OCI-LY1 (cell line): ENCODE measurements around the gene NDUFA7.
"Not testable (repeated sequence)": the region's sequence is repeated elsewhere in the genome, so short reads cannot be mapped to it uniquely, and the experiment has no call there.

Source experiments
- H2AFZ ChIP-seq: fragments of 200-600 bp; sonication (generic), shearing (Covaris generic); 2 replicates; pipeline ENCODE4 v1.6.0; 2014; ENCODE audit warnings: antibody characterized with exemption, mild to moderate bottlenecking, low read length
- H3F3A ChIP-seq: fragments of 200-600 bp; sonication (generic), shearing (Covaris generic); 2 replicates; pipeline ENCODE4 v1.6.0; 2014; ENCODE audit warnings: mild to moderate bottlenecking, antibody characterized with exemption, low read length, moderate library complexity; ENCODE audit not compliant: insufficient read depth
- H3K27ac ChIP-seq: fragments of 200-600 bp; sonication (generic); 2 replicates; pipeline ENCODE4 v1.5.1; 2014; ENCODE audit warnings: low read length, mixed run types, mild to moderate bottlenecking, low read depth; ENCODE audit not compliant: poor library complexity, severe bottlenecking
- H3K27me3 ChIP-seq: fragments of 200-600 bp; sonication (generic); 2 replicates; pipeline ENCODE4 v1.6.0; 2014; ENCODE audit warnings: antibody characterized with exemption, mild to moderate bottlenecking, low read length, moderate library complexity; ENCODE audit not compliant: insufficient read depth
- H3K36me3 ChIP-seq: fragments of 200-600 bp; sonication (generic); 2 replicates; pipeline ENCODE4 v1.6.1; 2014; ENCODE audit warnings: mild to moderate bottlenecking, antibody characterized with exemption, low read length, moderate library complexity, mixed read lengths; ENCODE audit not compliant: insufficient read depth
- H3K4me1 ChIP-seq: fragments of 200-600 bp; sonication (generic); 2 replicates; pipeline ENCODE4 v1.5.1; 2014; ENCODE audit warnings: mild to moderate bottlenecking, low read length, moderate library complexity; ENCODE audit not compliant: insufficient read depth, severe bottlenecking
- H3K4me2 ChIP-seq: fragments of 200-600 bp; sonication (generic), shearing (Covaris generic); 2 replicates; pipeline ENCODE4 v1.6.1; 2014; ENCODE audit warnings: low read length
- H3K4me3 ChIP-seq: fragments of 200-600 bp; sonication (generic); 2 replicates; pipeline ENCODE4 v1.5.1; 2014; ENCODE audit warnings: low read length, low read depth, mild to moderate bottlenecking, mixed read lengths; ENCODE audit not compliant: poor library complexity, severe bottlenecking
- H3K79me2 ChIP-seq: fragments of 200-600 bp; shearing (Covaris generic); 2 replicates; pipeline ENCODE4 v1.6.1; 2016; ENCODE audit warnings: mixed run types, low read length, mixed read lengths; ENCODE audit not compliant: insufficient read depth
- H3K9ac ChIP-seq: fragments of 200-600 bp; sonication (generic), shearing (Covaris generic); 2 replicates; pipeline ENCODE4 v1.6.1; 2014; ENCODE audit warnings: mild to moderate bottlenecking, low read length, mixed read lengths
- H3K9me2 ChIP-seq: fragments of 200-600 bp; sonication (generic), shearing (Covaris generic); 2 replicates; pipeline ENCODE4 v1.6.1; 2014; ENCODE audit warnings: low read depth, mild to moderate bottlenecking, low read length, mixed read lengths
- H3K9me3 ChIP-seq: fragments of 200-600 bp; shearing (Covaris generic); 2 replicates; pipeline ENCODE4 v1.6.1; 2014; ENCODE audit warnings: low read length, mixed read lengths
- H4K20me1 ChIP-seq: fragments of 200-600 bp; sonication (generic), shearing (Covaris generic); 2 replicates; pipeline ENCODE4 v1.6.0; 2016; ENCODE audit warnings: mild to moderate bottlenecking, low read length; ENCODE audit not compliant: insufficient read depth
- EZH2 ChIP-seq: fragments of 200-600 bp; sonication (generic), shearing (Covaris generic); IDR thresholded peaks from 2 replicates; pipeline ENCODE4 v1.8.0; 2017; ENCODE audit warnings: borderline replicate concordance, mixed run types, mild to moderate bottlenecking, antibody characterized with exemption, low read length, moderate library complexity, mixed read lengths
- TF ChIP-seq, protein P1 (sequence below): fragments of 200-600 bp; sonication (generic), shearing (Covaris generic); IDR thresholded peaks from 2 replicates; pipeline ENCODE4 v1.5.1; 2017; ENCODE audit warnings: mild to moderate bottlenecking, antibody characterized with exemption, low read length, moderate library complexity, mixed read lengths

NDUFA7 gene

GRCh38 chr19:8342684-8343482, 21.7 kb upstream of the NDUFA7 start, which contains the start of gene KANK3:
KANK3 (minus strand) TSS chr19:8343262; CDS start chr19:8337828, 5,434 bp downstream.
- Histone ChIP-seq H3K4me1 (peaks cover 5% of the 10 kb centered on the region), H3K9me2 (no peaks in the 10 kb centered on the region), H3F3A (no peaks in the 10 kb centered on the region), H3K9me3 (no peaks in the 10 kb centered on the region), H3K9ac (no peak within 1 kb of the TSS), H3K27ac (no peak within 1 kb of the TSS), H3K4me2 (peak within 1 kb of the TSS; percentile 70), H3K36me3 (no peaks in the 10 kb centered on the region), H3K79me2 (no peaks in the 10 kb centered on the region), H3K27me3 (0 out of 2 replicates have a peak, but pooled peaks cover 7% of the 10 kb centered on the region), H4K20me1 (no peaks in the 10 kb centered on the region), H3K4me3 (peak within 1 kb of the TSS; percentile 53), H2AFZ (no peak within 1 kb of the TSS)
- TF ChIP-seq, protein P1, sequence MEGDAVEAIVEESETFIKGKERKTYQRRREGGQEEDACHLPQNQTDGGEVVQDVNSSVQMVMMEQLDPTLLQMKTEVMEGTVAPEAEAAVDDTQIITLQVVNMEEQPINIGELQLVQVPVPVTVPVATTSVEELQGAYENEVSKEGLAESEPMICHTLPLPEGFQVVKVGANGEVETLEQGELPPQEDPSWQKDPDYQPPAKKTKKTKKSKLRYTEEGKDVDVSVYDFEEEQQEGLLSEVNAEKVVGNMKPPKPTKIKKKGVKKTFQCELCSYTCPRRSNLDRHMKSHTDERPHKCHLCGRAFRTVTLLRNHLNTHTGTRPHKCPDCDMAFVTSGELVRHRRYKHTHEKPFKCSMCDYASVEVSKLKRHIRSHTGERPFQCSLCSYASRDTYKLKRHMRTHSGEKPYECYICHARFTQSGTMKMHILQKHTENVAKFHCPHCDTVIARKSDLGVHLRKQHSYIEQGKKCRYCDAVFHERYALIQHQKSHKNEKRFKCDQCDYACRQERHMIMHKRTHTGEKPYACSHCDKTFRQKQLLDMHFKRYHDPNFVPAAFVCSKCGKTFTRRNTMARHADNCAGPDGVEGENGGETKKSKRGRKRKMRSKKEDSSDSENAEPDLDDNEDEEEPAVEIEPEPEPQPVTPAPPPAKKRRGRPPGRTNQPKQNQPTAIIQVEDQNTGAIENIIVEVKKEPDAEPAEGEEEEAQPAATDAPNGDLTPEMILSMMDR, result no peak
- TF ChIP-seq EZH2, result no peak

- H4K20me1 ChIP-seq, result no peaks in the 10 kb centered on the region
- 0 out of 2 replicates have a peak, but pooled peaks cover 7% of the 10 kb centered on the region for H3K27me3 ChIP-seq
- H3K27ac ChIP-seq, result no peak overlapping the region
- TF ChIP-seq, protein P1, result no peak
- TF ChIP-seq EZH2, result no peak
- H3K79me2 ChIP-seq, result no peaks in the 10 kb centered on the region
- no peak overlapping the region for H2AFZ ChIP-seq
- H3K9me3 ChIP-seq, result no peaks in the 10 kb centered on the region
- no peaks in the 10 kb centered on the region for H3K36me3 ChIP-seq
- H3K4me1 ChIP-seq, result peaks cover 5% of the 10 kb centered on the region
- no peaks in the 10 kb centered on the region for H3F3A ChIP-seq
- no peak overlapping the region for H3K4me2 ChIP-seq
- no peak overlapping the region for H3K9ac ChIP-seq
- H3K4me3 ChIP-seq, result no peak overlapping the region
- H3K9me2 ChIP-seq, result no peaks in the 10 kb centered on the region
Measured at GRCh38 chr19:8342316-8342683, 21.1 kb upstream of the NDUFA7 start.

GRCh38 chr19:8341504-8341903, 20.3 kb upstream of the NDUFA7 start:
- not testable (repeated sequence) for H3K9ac ChIP-seq, H3K36me3 ChIP-seq, H2AFZ ChIP-seq, H3K9me3 ChIP-seq, H3K79me2 ChIP-seq, H3F3A ChIP-seq, H4K20me1 ChIP-seq, H3K27ac ChIP-seq, H3K4me3 ChIP-seq, H3K9me2 ChIP-seq, H3K4me2 ChIP-seq, H3K4me1 ChIP-seq, H3K27me3 ChIP-seq
